SK-N-SH treated with all-trans-retinoic acid at 6 μM for 48 hours (cell line): Measurements from ENCODE around the gene RBMS1.

Experiments used
- ATAC-seq: fragments of 200-7000 bp; cut with Tn5 transposase; 3 replicates; pipeline ENCODE4 v1.9.1; 2020; ENCODE audit warnings: mild to moderate bottlenecking, moderate library complexity
- ARNTL ChIP-seq: fragments of 450-650 bp; formaldehyde crosslinking; IDR thresholded peaks from 2 replicates; pipeline ENCODE4 v1.5.0; 2020; ENCODE audit warnings: low read depth, mild to moderate bottlenecking, moderate library complexity, borderline replicate concordance
- BACH2 ChIP-seq: fragments of 250-450 bp; sonication (Bioruptor Pico); IDR thresholded peaks from 2 replicates; pipeline ENCODE4 v1.9.0; 2021; ENCODE audit warnings: mild to moderate bottlenecking, borderline replicate concordance
- CREB5 ChIP-seq: fragments of 250-450 bp; sonication (Bioruptor Pico); IDR thresholded peaks from 2 replicates; pipeline ENCODE4 v1.5.1; 2020; ENCODE audit warnings: low read depth, mild to moderate bottlenecking, moderate library complexity
- CSDC2 ChIP-seq: fragments of 250-450 bp; sonication (Bioruptor Pico); IDR thresholded peaks from 2 replicates; pipeline ENCODE4 v1.5.0; 2020; ENCODE audit warnings: mild to moderate bottlenecking, moderate library complexity
- CSRNP3 ChIP-seq: fragments of 250-450 bp; sonication (Bioruptor Pico); IDR thresholded peaks from 2 replicates; pipeline ENCODE4 v1.5.1; 2021; ENCODE audit warnings: mild to moderate bottlenecking, moderate library complexity
- ESRRG ChIP-seq: fragments of 250-450 bp; sonication (Bioruptor Pico); IDR thresholded peaks from 2 replicates; pipeline ENCODE4 v1.6.1; 2021; ENCODE audit warnings: mild to moderate bottlenecking
- GLIS3 ChIP-seq: fragments of 250-450 bp; sonication (Bioruptor Pico); IDR thresholded peaks from 2 replicates; pipeline ENCODE4 v1.5.0; 2020; ENCODE audit warnings: mild to moderate bottlenecking, moderate library complexity
- ISL1 ChIP-seq: fragments of 250-450 bp; sonication (Bioruptor Pico); IDR thresholded peaks from 2 replicates; pipeline ENCODE4 v2.1.2; 2022; ENCODE audit warnings: mild to moderate bottlenecking, moderate library complexity
- OSR1 ChIP-seq: fragments of 250-450 bp; sonication (Bioruptor Pico); IDR thresholded peaks from 2 replicates; pipeline ENCODE4 v1.8.0; 2022; ENCODE audit warnings: moderate library complexity, mild to moderate bottlenecking, inconsistent platforms
- PATZ1 ChIP-seq: fragments of 250-450 bp; sonication (Bioruptor Pico); IDR thresholded peaks from 2 replicates; pipeline ENCODE4 v1.8.0; 2020; ENCODE audit warnings: mild to moderate bottlenecking, moderate library complexity, borderline replicate concordance
- RARB ChIP-seq: fragments of 250-450 bp; sonication (Bioruptor Pico); IDR thresholded peaks from 2 replicates; pipeline ENCODE4 v1.8.0; 2021; ENCODE audit warnings: mild to moderate bottlenecking, moderate library complexity
- SNAI2 ChIP-seq: fragments of 250-450 bp; sonication (Bioruptor Pico); IDR thresholded peaks from 2 replicates; pipeline ENCODE4 v1.5.0; 2020; ENCODE audit warnings: mild to moderate bottlenecking, moderate library complexity
- TCF4 ChIP-seq: fragments of 250-450 bp; sonication (Bioruptor Pico); IDR thresholded peaks from 2 replicates; pipeline ENCODE4 v1.8.0; 2021; ENCODE audit warnings: mild to moderate bottlenecking, moderate library complexity, borderline replicate concordance
- TOX ChIP-seq: fragments of 250-450 bp; sonication (Bioruptor Pico); IDR thresholded peaks from 2 replicates; pipeline ENCODE4 v1.8.0; 2021; ENCODE audit warnings: mild to moderate bottlenecking, moderate library complexity, borderline replicate concordance
- TSHZ2 ChIP-seq: fragments of 250-450 bp; sonication (Bioruptor Pico); IDR thresholded peaks from 2 replicates; pipeline ENCODE4 v1.5.0; 2020; ENCODE audit warnings: mild to moderate bottlenecking, moderate library complexity
- ZFP3 ChIP-seq: fragments of 250-450 bp; sonication (Bioruptor Pico); IDR thresholded peaks from 2 replicates; pipeline ENCODE4 v1.5.0; 2020; ENCODE audit warnings: mild to moderate bottlenecking, moderate library complexity
- ZFP30 ChIP-seq: fragments of 450-650 bp; formaldehyde crosslinking; IDR thresholded peaks from 2 replicates; pipeline ENCODE4 v1.5.0; 2022; ENCODE audit warnings: mild to moderate bottlenecking, moderate library complexity
- ZNF565 ChIP-seq: fragments of 450-650 bp; formaldehyde crosslinking; conservative IDR thresholded peaks from 2 replicates; pipeline ENCODE4 v1.5.0; 2020; ENCODE audit warnings: low read depth, mild to moderate bottlenecking, moderate library complexity
- ZNF70 ChIP-seq: fragments of 450-650 bp; formaldehyde crosslinking; IDR thresholded peaks from 2 replicates; pipeline ENCODE4 v1.5.0; 2020; ENCODE audit warnings: mild to moderate bottlenecking, moderate library complexity
- ZNF8 ChIP-seq: fragments of 450-650 bp; formaldehyde crosslinking; IDR thresholded peaks from 2 replicates; pipeline ENCODE4 v1.5.0; 2020; ENCODE audit warnings: mild to moderate bottlenecking, moderate library complexity

RBMS1 gene

GRCh38 chr2:160353813-160354212, 139.8 kb downstream of the RBMS1 start (continued):
- TF ChIP-seq CSRNP3 = no peak
- no peak for TF ChIP-seq TOX (CRISPR knock-in tag)
- TF ChIP-seq CSDC2 (CRISPR knock-in tag) = no peak

- ATAC-seq = peak; percentile 24; the same call in 2 of the 3 replicates
- TF ChIP-seq ZFP3 (CRISPR knock-in tag) (no peak), RARB (CRISPR knock-in tag) (no peak), ESRRG (no peak), BACH2 (CRISPR knock-in tag) (no peak), ARNTL (no peak), ZNF565 (CRISPR knock-in tag) (no peak), PATZ1 (CRISPR knock-in tag) (no peak), TSHZ2 (CRISPR knock-in tag) (no peak), GLIS3 (CRISPR knock-in tag) (no peak), TCF4 (CRISPR knock-in tag) (no peak), OSR1 (CRISPR knock-in tag) (no peak), CSRNP3 (no peak), ZNF8 (CRISPR knock-in tag) (no peak), ZFP30 (CRISPR knock-in tag) (no peak), CREB5 (CRISPR knock-in tag) (no peak), TOX (CRISPR knock-in tag) (no peak)
These were observed 140.4 kb downstream of the RBMS1 start for GRCh38 chr2:160353166-160353565.

GRCh38 chr2:160352500-160352899, 141.1 kb downstream of the RBMS1 start:
- ATAC-seq = peak; percentile 64
- 0 out of 2 replicates have a peak, but pooled peaks have one; percentile 27 for TF ChIP-seq PATZ1 (CRISPR knock-in tag)
- TF ChIP-seq GLIS3 (CRISPR knock-in tag) = 0 out of 2 replicates have a peak, but pooled peaks have one; percentile 33
- no peak for TF ChIP-seq ESRRG
- TF ChIP-seq CREB5 (CRISPR knock-in tag) = peak; percentile 88; the same call in 1 of the 2 replicates
- TF ChIP-seq ISL1 (CRISPR knock-in tag) = peak; percentile 82
- no peak for TF ChIP-seq ZNF70
- TF ChIP-seq SNAI2 (CRISPR knock-in tag) = peak; percentile 74; the same call in 1 of the 2 replicates
- TF ChIP-seq ZNF565 (CRISPR knock-in tag) = no peak
- peak; percentile 48; the same call in 1 of the 2 replicates for TF ChIP-seq ZFP3 (CRISPR knock-in tag)
